ENCODE data around the gene MUC21. TPM values are rescaled to one million over a fixed set of nuclear protein-coding genes. Genes with fewer than 3 reads are reported as not detected.

The MUC21 gene
- total RNA-seq: not detected in 2 replicates

DNA sequence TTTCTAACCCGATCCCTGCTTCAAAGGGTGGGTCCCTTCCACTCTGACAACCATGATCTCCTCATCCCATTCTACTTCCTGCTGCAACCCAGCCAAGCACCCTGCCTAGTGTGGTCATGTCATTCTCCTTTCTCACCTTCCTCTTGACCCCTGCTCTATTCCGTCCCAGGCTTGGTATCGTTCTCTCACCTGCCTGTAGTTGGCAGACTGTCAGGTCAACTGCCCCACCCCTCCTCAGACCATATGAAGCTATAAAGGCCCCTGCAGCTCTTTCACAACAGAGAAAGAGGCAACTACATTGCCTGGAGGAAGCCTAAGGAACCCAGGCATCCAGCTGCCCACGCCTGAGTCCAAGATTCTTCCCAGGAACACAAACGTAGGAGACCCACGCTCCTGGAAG lies at the start of gene MUC21:
Gene MUC21 (plus strand): TSS at position 280 of the 400 bp plus-strand sequence. CDS start 241 bp downstream, outside the sequence.

DNA sequence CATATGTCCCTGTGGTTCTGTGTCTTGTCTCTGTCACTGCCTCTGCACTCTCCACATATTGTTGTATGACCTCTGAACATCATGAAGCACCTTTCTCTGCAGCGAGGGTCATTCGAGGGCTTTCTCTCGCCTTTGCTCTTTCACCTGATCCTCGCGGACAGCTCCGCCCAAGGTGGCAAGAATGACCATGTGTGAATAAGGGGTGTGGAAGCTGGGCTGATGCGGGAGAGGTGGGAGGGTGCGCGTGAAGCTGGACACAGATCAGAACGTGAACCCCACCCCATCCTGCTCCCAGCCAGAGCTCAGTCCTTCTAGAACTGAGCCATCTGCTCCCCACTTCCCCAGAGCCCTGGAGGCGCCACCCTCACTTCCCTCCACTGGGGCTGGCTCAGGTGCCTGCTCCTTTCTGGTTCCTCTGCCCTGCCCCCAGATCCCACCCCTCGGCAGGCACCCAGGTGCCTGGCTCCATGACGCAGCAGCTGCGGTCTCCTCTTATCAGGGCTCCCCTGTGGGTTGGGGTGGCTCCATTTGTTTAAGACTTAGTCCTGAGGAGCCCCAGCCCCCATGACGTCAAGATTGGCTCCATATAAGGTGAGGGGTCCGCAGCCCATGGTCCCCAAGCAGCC lies 43.0 kb upstream of the MUC21 start, which contains the start of gene MUCL3:
Gene MUCL3 (plus strand): TSS at position 613 of the 626 bp plus-strand sequence. CDS start 27 bp downstream, outside the sequence.

DNA sequence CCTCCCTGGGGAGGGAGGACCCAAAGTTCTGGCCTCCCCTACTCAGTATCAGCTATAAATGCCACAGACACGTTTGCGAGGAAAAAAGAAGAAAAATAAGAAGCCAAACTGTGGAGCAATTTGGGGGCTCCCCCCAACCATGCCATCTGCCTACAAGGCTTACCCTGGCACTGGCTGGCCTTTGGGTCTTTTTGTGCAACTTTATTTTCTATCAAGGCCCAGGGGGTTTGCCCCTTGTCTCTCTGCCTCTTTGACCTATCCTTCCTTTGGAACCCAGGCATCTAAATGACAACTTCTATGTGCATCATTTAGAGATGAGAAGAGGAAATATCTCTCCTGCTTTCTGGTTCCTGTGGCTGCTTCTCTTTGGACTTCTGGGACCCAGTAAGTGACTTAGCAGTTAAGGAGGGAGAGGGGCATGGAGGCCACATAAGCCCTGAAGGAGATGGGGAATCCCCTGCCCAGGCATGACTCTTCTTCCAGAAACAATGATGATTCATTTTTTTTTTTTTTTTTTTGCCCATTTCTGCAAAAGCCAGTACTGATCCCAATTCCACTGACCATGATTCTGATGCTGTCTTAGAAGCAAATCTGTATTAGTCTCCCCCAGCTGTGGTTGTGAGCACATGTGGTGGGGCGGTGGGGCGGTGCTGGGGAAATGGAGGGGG lies 27.0 kb downstream of the MUC21 start, which contains the start of gene MUC22:
Gene MUC22 (plus strand): TSS at position 82 of the 668 bp plus-strand sequence. CDS start 233 bp downstream, at position 315.

Other genes starting within 250 kb of the MUC21 start
- gene FLOT1, start 241.0 kb upstream of the MUC21 start, total RNA-seq: 63.7 and 71.4 TPM in 2 replicates
- gene IER3, start 239.2 kb upstream of the MUC21 start, total RNA-seq: 113 and 169 TPM in 2 replicates
- 4.9 and 5.7 TPM in 2 replicates for gene DDR1, start 99.2 kb upstream of the MUC21 start, total RNA-seq
- gene GTF2H4, start 75.5 kb upstream of the MUC21 start, total RNA-seq: 12.8 and 21.8 TPM in 2 replicates
- 16.0 and 20.2 TPM in 2 replicates for gene VARS2, start 69.5 kb upstream of the MUC21 start, total RNA-seq
- gene SFTA2, start 51.5 kb upstream of the MUC21 start, total RNA-seq: not detected in 2 replicates
- gene MUCL3, start 42.7 kb upstream of the MUC21 start, total RNA-seq: not detected in 2 replicates
- not detected in 2 replicates for gene MUC22, start 26.8 kb downstream of the MUC21 start, total RNA-seq
- gene C6orf15, start 128.9 kb downstream of the MUC21 start, total RNA-seq: not detected in 2 replicates
- 2.0 and 4.2 TPM in 2 replicates for gene PSORS1C1, start 131.1 kb downstream of the MUC21 start, total RNA-seq
- not detected in 2 replicates for gene CDSN, start 136.7 kb downstream of the MUC21 start, total RNA-seq
- gene PSORS1C2, start 155.3 kb downstream of the MUC21 start, total RNA-seq: not detected in 2 replicates
- gene CCHCR1, start 174.1 kb downstream of the MUC21 start, total RNA-seq: 14.6 and 14.9 TPM in 2 replicates
- gene TCF19, start 174.9 kb downstream of the MUC21 start, total RNA-seq: 24.2 and 30.3 TPM in 2 replicates
- 0.27 TPM in 1 of 2 replicates, not detected in the other for gene POU5F1, start 187.0 kb downstream of the MUC21 start, total RNA-seq

Data from thoracic aorta endothelial cell (primary cell).